Heart right ventricle (tissue), 16 donors: Measurements from ENCODE around the gene SV2C. TPM values are rescaled to one million over a fixed set of nuclear protein-coding genes. Genes with fewer than 3 reads are reported as not detected.
A peak's percentile ranks its signal among the peaks of the same experiment; 100 is the strongest.

Experiments used
- ATAC-seq, 8 donors: fragments of 200-7000 bp; cut with Tn5 transposase; one replicate each; pipeline ENCODE4 v1.9.1; 2020; ENCODE audit warnings: mild to moderate bottlenecking in 8 of 8, moderate library complexity in 8 of 8, moderate number of reproducible peaks in 1 of 8
- DNase-seq, 2 donors: peaks; one replicate each; pipeline ENCODE4 v3.0.0-alpha.2; 2020
- H3K27ac ChIP-seq, 10 donors: fragments of 200-600 bp; sonication (generic) in 2 of 10; one replicate each; pipeline versions ENCODE4 v1.5.0 to v1.8.0; 2020 to 2022; ENCODE audit warnings: mild to moderate bottlenecking in 3 of 10
- H3K27me3 ChIP-seq, 7 donors: fragments of 200-600 bp; one replicate each; pipeline ENCODE4 v1.8.0; 2021 to 2022; ENCODE audit warnings: mild to moderate bottlenecking in 2 of 7
- H3K36me3 ChIP-seq, 9 donors: fragments of 200-600 bp; sonication (generic) in 1 of 9; one replicate each; pipeline versions ENCODE4 v1.5.0 to v1.8.0; 2020 to 2022; ENCODE audit warnings: mild to moderate bottlenecking in 2 of 9
- H3K4me1 ChIP-seq, 9 donors: fragments of 200-600 bp; sonication (generic) in 1 of 9; one replicate each; pipeline versions ENCODE4 v1.5.0 to v1.8.0; 2020 to 2022; ENCODE audit warnings: mild to moderate bottlenecking in 4 of 9
- H3K4me3 ChIP-seq, 10 donors: fragments of 200-600 bp; sonication (generic) in 2 of 10; one replicate each; pipeline versions ENCODE4 v1.5.0 to v1.8.0; 2020 to 2022; ENCODE audit warnings: mild to moderate bottlenecking in 7 of 10, moderate library complexity in 2 of 10
- H3K9me3 ChIP-seq, 11 donors: fragments of 200-600 bp in 10 of 11; sonication (generic) in 2 of 11; one replicate each; pipeline versions ENCODE4 v1.5.0 to v1.8.0; 2013 to 2022; ENCODE audit warnings: mild to moderate bottlenecking in 2 of 11, control low read depth in 1 of 11, moderate library complexity in 1 of 11
- CTCF ChIP-seq, 9 donors: fragments of 200-600 bp; sonication (generic) in 2 of 9; IDR thresholded peaks; one replicate each; pipeline versions ENCODE4 v1.5.0 to v1.8.0; 2021 to 2022; ENCODE audit warnings: antibody characterized with exemption in 9 of 9, mild to moderate bottlenecking in 5 of 9, moderate library complexity in 1 of 9
- WGBS, 2 donors: extraction: QIAGEN DNeasy Blood & Tissue Kit; methylation state at CpG; one replicate each; pipeline ENCODE4 v1.1.7; 2013; ENCODE audit warnings: inconsistent platforms in 1 of 2; 5-methylcytosine and 5-hydroxymethylcytosine counted together
- intact Hi-C, 10 donors: fragments of 100-400 bp; cut with DNase I; formaldehyde crosslinking; loops; one replicate each; pipeline versions ENCODE4 v1.11.1 to v1.14.2; 2022
- polyA plus RNA-seq, 2 donors: library from polyadenylated mRNA; stranded (reverse); fragments of 200-250 nt; gene quantifications; one replicate each; pipeline ENCODE4 v1.2.3, GENCODE V29; 2013
- total RNA-seq, 10 donors: library from RNA; stranded (reverse); fragmentation: NEBNext Ultra II Directional in 3 of 10; extraction: Animal tissue kit (Norgen Biotek cat#: 25700) in 3 of 10; gene quantifications; one replicate each; pipeline versions ENCODE4 v1.2.1 to v1.2.4, GENCODE V29; 2021 to 2023
- donor health status: Arrhythmogenic right ventricular cardiomyopathy.
- donor health status: ischemic (EF 13 %, LVEDD 7.1; RV severe dilation, severe dysfunction).
- donor health status: healthy with polysubstance abuse.
- donor health status: DM: no; HTN: yes; CAD: no.
- donor health status: DM: no; HTN: no; CAD: no.
- donor health status: ischemic (EF 25% LVEDD 6.9; RV normal size, moderate dysfunction).
- donor health status: ischemic (EF 25% LVEDD 5.7; RV mildly dilated, moderate dysfunction).
- donor health status: healthy.
- donor health status: DM: yes; HTN: yes; CAD: no.
- donor health status: Ischemic cardiomyopathy.
- donor health status: ischemic (EF 35%, LVEDD 5.7; RV mildly dilated, moderate dysfunction).
- donor health status: nonischemic (EF 11% LVEDD 7.7; RV severe dilation, severe dysfunction).
- donor health status: DM: yes; HTN: yes; CAD: no.
- donor health status: PGD.
- donor health status: ischemic (EF 29% LVEDD 5.4; RV normal size, mild dysfunction).
- donor health status: nonischemic (EF 23%, LVEDD 6.1; RV moderate dilation, normal function).

SV2C gene
- total and polyA plus RNA-seq, 12 donors: 0.09 to 1.2 (median 0.24) TPM; not detected in 4

DNA sequence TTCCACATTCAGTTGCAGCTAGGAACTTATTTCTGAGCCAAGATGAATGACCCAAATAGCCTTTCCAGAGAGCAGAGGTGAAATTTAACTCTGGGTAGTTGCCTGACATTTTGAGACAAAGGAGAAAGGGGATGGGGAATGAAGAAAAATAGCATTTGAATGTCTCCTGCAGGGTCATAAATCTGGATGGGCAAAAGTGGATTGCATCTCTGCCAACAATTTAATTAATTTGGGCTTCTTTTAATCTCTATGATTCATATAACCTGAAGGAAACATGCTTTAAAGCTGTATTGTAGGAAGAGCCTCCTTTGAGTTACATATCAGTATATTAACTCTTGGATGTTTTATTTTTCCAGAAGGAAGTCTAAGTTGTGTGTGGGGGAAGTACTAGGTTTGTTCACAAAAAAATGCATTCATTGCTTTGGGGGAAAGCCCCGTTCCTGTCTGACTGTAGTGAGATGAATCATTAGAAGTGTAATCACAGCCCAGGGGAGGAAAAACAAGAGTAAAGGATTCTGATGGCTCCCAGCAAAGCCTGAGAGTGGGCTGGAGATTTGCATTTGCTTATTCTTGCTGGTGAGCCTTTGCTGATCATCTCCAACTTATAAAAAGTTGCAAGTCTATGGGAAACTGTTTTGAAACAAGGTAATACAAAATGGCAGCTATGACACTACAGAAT is 186.9 kb downstream of the SV2C start:
- no peaks in the 10 kb centered on the region for H3K36me3 ChIP-seq
- intact Hi-C loops: no loop called here
- H3K27me3 ChIP-seq: peaks cover 0 to 14% (median 0%) of the 10 kb centered on the region in 7 donors
- H3K4me1 ChIP-seq: peaks cover 0 to 31% (median 7%) of the 10 kb centered on the region in 9 donors
- WGBS, 2 donors: 29 to 40% methylated on average over 1 of the region's 1 CpG
- no peak overlapping the region for H3K27ac ChIP-seq
- ATAC-seq: no peak
- H3K9me3 ChIP-seq: no peaks in the 10 kb centered on the region
- H3K4me3 ChIP-seq: no peak overlapping the region
- no peak for DNase-seq
- no peak for TF ChIP-seq CTCF (IDR thresholded peaks at IDR 0.05)

DNA sequence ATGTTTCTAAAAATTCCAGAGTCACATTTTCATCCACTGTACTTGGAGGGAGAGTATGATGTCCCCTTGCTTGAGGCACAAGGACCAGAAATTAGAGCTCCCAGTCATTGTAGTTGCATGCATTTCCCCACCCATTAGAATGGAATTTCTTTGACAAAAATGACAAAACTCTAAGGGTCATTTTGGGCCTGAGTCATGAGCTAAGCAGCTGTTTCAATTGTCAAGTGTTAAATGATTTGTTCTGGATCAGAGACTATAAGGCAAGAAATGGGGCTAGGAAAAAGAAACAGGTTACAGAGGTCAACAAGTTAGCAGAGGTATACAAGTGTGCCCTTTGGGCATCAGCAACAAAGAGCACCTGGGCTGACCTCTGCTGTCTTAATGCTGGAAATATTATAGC is 188.7 kb downstream of the SV2C start:
- H3K36me3 ChIP-seq: no peaks in the 10 kb centered on the region
- TF ChIP-seq CTCF (IDR thresholded peaks at IDR 0.05): no peak
- DNase-seq (no peak), ATAC-seq (no peak)
- no peak overlapping the region for H3K4me3 ChIP-seq
- H3K9me3 ChIP-seq: no peaks in the 10 kb centered on the region
- H3K27me3 ChIP-seq: peaks cover 0 to 10% (median 0%) of the 10 kb centered on the region in 7 donors
- intact Hi-C loops: no loop called here
- H3K4me1 ChIP-seq: peaks cover 0 to 31% (median 7%) of the 10 kb centered on the region in 9 donors
- H3K27ac ChIP-seq: no peak overlapping the region

GRCh38 chr5:76273206-76273885 is 190.2 kb downstream of the SV2C start:
- H3K36me3 ChIP-seq: no peaks in the 10 kb centered on the region
- peak in 1 of 2 donors; percentile 8 for DNase-seq
- peak overlapping the region in 4 of 10 donors; percentile 3 to 37 (median 21) for H3K27ac ChIP-seq
- intact Hi-C loops: no loop called here
- no peak for TF ChIP-seq CTCF (IDR thresholded peaks at IDR 0.05)
- WGBS, 2 donors: 22 to 32% methylated on average over 8 of the region's 8 CpGs
- peaks cover 0 to 31% (median 7%) of the 10 kb centered on the region in 9 donors for H3K4me1 ChIP-seq
- ATAC-seq: peak in 7 of 8 donors; percentile 23 to 80 (median 59)
- no peak overlapping the region for H3K4me3 ChIP-seq
- H3K9me3 ChIP-seq: no peaks in the 10 kb centered on the region
- H3K27me3 ChIP-seq: peaks cover 0 to under 1% (median 0%) of the 10 kb centered on the region in 7 donors

- DNase-seq: no peak
- no peaks in the 10 kb centered on the region for H3K27me3 ChIP-seq
- H3K4me1 ChIP-seq: peaks cover 0 to 29% (median 7%) of the 10 kb centered on the region in 9 donors
- H3K4me3 ChIP-seq: no peak overlapping the region
- H3K27ac ChIP-seq: no peak overlapping the region
- no peaks in the 10 kb centered on the region for H3K36me3 ChIP-seq
- intact Hi-C loops: no loop called here
- no peaks in the 10 kb centered on the region for H3K9me3 ChIP-seq
- no peak for ATAC-seq
- TF ChIP-seq CTCF (IDR thresholded peaks at IDR 0.05): no peak
These were observed 191.4 kb downstream of the SV2C start for GRCh38 chr5:76274571-76274970.
